HepG2 (cell line): Measurements from ENCODE around the gene SSTR5. TPM values are rescaled to one million over a fixed set of nuclear protein-coding genes. Genes with fewer than 3 reads are reported as not detected.

ENCODE experiments used
- ATAC-seq: fragments of 200-7000 bp; cut with Tn5 transposase; 3 replicates; pipeline ENCODE4 v1.9.1; 2020; ENCODE audit warnings: mild to moderate bottlenecking, moderate library complexity
- BruUV-seq: library from RNA; stranded (reverse); fragments of 400-500 nt; replicated peaks from 2 replicates; lab custom pipeline; 2021; lab: Mats Ljungman, UMichigan
- CTCF ChIA-PET: fragments of 300-600 bp; formaldehyde crosslinking; extraction: SDS; loops from one replicate; lab custom pipeline; 2021; ENCODE audit warnings: low total read pairs, inconsistent platforms, low intra/inter-chr PET ratio; lab: Yijun Ruan, JAX
- POLR2A ChIA-PET: fragments of 350-600 bp; sonication (Branson Sonifier 250); formaldehyde crosslinking; loops from one replicate; lab custom pipeline; 2020; ENCODE audit warnings: antibody characterized with exemption, inconsistent platforms; lab: Yijun Ruan, JAX
- DNase-seq: peaks from one replicate; pipeline ENCODE4 v3.0.0-alpha.2; 2015; ENCODE audit warnings: low spot score
- FAIRE-seq: peaks from 3 replicates; lab custom pipeline; 2011; peaks lifted over from hg19 to GRCh38; lab: Jason Lieb, UNC
- H2AFZ ChIP-seq: one replicate; pipeline ENCODE4 v1.6.1; 2011; ENCODE audit warnings: low read length, inconsistent platforms
- H3K27ac ChIP-seq: fragments of 300-600 bp; 3 replicates; pipeline ENCODE4 v1.8.0; 2011; ENCODE audit warnings: mixed run types, mild to moderate bottlenecking, mixed read lengths, low read length, inconsistent platforms; ENCODE audit not compliant: insufficient read depth; ENCODE audit errors: extremely low read length
- H3K27me3 ChIP-seq, 2 experiments: fragments of 200-600 bp in 1 of 2; 2 replicates in 1 of 2; 3 replicates in 1 of 2; pipeline versions ENCODE4 v1.6.0 to v1.8.0; 2011; ENCODE audit warnings: low read length in 2 of 2, mild to moderate bottlenecking in 2 of 2, moderate library complexity in 2 of 2, inconsistent platforms in 1 of 2; ENCODE audit not compliant: insufficient read depth in 2 of 2, control insufficient read depth in 1 of 2
- H3K36me3 ChIP-seq, 2 experiments: fragments of 200-600 bp in 1 of 2; replicated peaks in 1 of 2; 2 replicates in 1 of 2; 3 replicates in 1 of 2; pipeline versions ENCODE4 v1.5.1 to v1.8.0; 2011; ENCODE audit warnings: low read length in 2 of 2, inconsistent platforms in 1 of 2; ENCODE audit not compliant: insufficient read depth in 2 of 2, control insufficient read depth in 1 of 2
- H3K4me1 ChIP-seq: 2 replicates; pipeline ENCODE4 v1.5.1; 2012; ENCODE audit warnings: low read length, inconsistent platforms; ENCODE audit not compliant: insufficient read depth
- H3K4me2 ChIP-seq: 2 replicates; pipeline ENCODE4 v1.6.0; 2011; ENCODE audit warnings: low read depth, low read length, inconsistent platforms
- H3K4me3 ChIP-seq, 3 experiments: fragments of 200-600 bp in 1 of 3; sonication (generic), shearing (Covaris generic) in 1 of 3; replicated peaks in 1 of 3; 2 replicates each; pipeline ENCODE4 v1.5.1; 2011 to 2016; ENCODE audit warnings: low read length in 3 of 3, inconsistent platforms in 2 of 3, low read depth in 2 of 3, mild to moderate bottlenecking in 2 of 3, control low read depth in 1 of 3, mixed read lengths in 1 of 3; ENCODE audit not compliant: insufficient read depth in 1 of 3
- H3K79me2 ChIP-seq: one replicate; pipeline ENCODE4 v1.6.1; 2011; ENCODE audit warnings: low read length, inconsistent platforms; ENCODE audit not compliant: insufficient read depth
- H3K9ac ChIP-seq: 2 replicates; pipeline ENCODE4 v1.6.0; 2011; ENCODE audit warnings: mild to moderate bottlenecking, low read depth, low read length, inconsistent platforms; ENCODE audit not compliant: insufficient read depth
- H3K9me3 ChIP-seq: 2 replicates; pipeline ENCODE4 v1.5.1; 2012; ENCODE audit warnings: mild to moderate bottlenecking, low read length
- H4K20me1 ChIP-seq: 2 replicates; pipeline ENCODE4 v1.6.0; 2011; ENCODE audit warnings: inconsistent platforms, mild to moderate bottlenecking, low read length, moderate library complexity; ENCODE audit not compliant: insufficient read depth
- CC2D1A ChIP-seq: sonication (generic); formaldehyde crosslinking; IDR thresholded peaks from 2 replicates; pipeline ENCODE4 v1.8.1; 2023; ENCODE audit warnings: mild to moderate bottlenecking, missing genetic modification reagents
- ETV5 ChIP-seq: IDR thresholded peaks from 2 replicates; pipeline ENCODE4 v1.6.1; 2018; ENCODE audit warnings: missing biosample characterization, missing genetic modification reagents, inconsistent platforms, borderline replicate concordance
- EZH2 ChIP-seq: conservative IDR thresholded peaks from 2 replicates; pipeline ENCODE4 v1.6.1; 2012; ENCODE audit warnings: mild to moderate bottlenecking, low read depth, low read length, moderate library complexity
- GABPA ChIP-seq, 2 experiments: IDR thresholded peaks; 2 replicates each; pipeline ENCODE4 v1.6.1; 2011 to 2016; ENCODE audit warnings: low read depth in 2 of 2, low read length in 1 of 2, missing biosample characterization in 1 of 2, missing genetic modification characterization in 1 of 2
- HDAC1 ChIP-seq: sonication (generic); formaldehyde crosslinking; IDR thresholded peaks from 2 replicates; pipeline ENCODE4 v1.5.1; 2020; ENCODE audit warnings: mild to moderate bottlenecking, missing genetic modification reagents
- HNF4A ChIP-seq: sonication (generic); formaldehyde crosslinking; IDR thresholded peaks from 2 replicates; pipeline ENCODE4 v1.4.0; 2020; ENCODE audit warnings: missing genetic modification reagents
- LCORL ChIP-seq, 2 experiments: fragments of 450-650 bp in 1 of 2; sonication (generic) in 1 of 2; formaldehyde crosslinking in 1 of 2; IDR thresholded peaks; 2 replicates each; pipeline versions ENCODE4 v1.5.0 to v1.6.1; 2017 to 2020; ENCODE audit warnings: antibody characterized with exemption in 1 of 2, missing genetic modification reagents in 1 of 2
- MEF2D ChIP-seq: sonication (generic); formaldehyde crosslinking; IDR thresholded peaks from 2 replicates; pipeline ENCODE4 v1.5.1; 2020; ENCODE audit warnings: mild to moderate bottlenecking, missing genetic modification reagents
- MTF2 ChIP-seq: sonication (generic); formaldehyde crosslinking; IDR thresholded peaks from 2 replicates; pipeline ENCODE4 v1.5.0; 2020; ENCODE audit warnings: missing genetic modification reagents, borderline replicate concordance
- PAXIP1 ChIP-seq: sonication (generic); formaldehyde crosslinking; conservative IDR thresholded peaks from 2 replicates; pipeline ENCODE4 v1.4.0; 2020; ENCODE audit warnings: mild to moderate bottlenecking, missing genetic modification reagents, moderate library complexity
- POLR2AphosphoS2 ChIP-seq: IDR thresholded peaks from 2 replicates; pipeline ENCODE4 v1.6.1; 2011; ENCODE audit warnings: low read depth, low read length, improper control_type of control experiment
- SRF ChIP-seq: IDR thresholded peaks from 2 replicates; pipeline ENCODE4 v1.6.1; 2011; ENCODE audit warnings: mild to moderate bottlenecking, low read depth, low read length, moderate library complexity
- ZBTB7A ChIP-seq: sonication (generic); formaldehyde crosslinking; IDR thresholded peaks from 2 replicates; pipeline ENCODE4 v1.8.0; 2022; ENCODE audit warnings: mild to moderate bottlenecking, missing genetic modification reagents
- ZNF558 ChIP-seq: sonication (generic); formaldehyde crosslinking; IDR thresholded peaks from 2 replicates; pipeline ENCODE4 v1.9.0; 2022; ENCODE audit warnings: mild to moderate bottlenecking, missing genetic modification reagents, borderline replicate concordance
- ZNF687 ChIP-seq: sonication (generic); formaldehyde crosslinking; IDR thresholded peaks from 2 replicates; pipeline ENCODE4 v1.5.1; 2020; ENCODE audit warnings: mild to moderate bottlenecking, missing genetic modification reagents, moderate library complexity
- ZSCAN20 ChIP-seq: sonication (generic); formaldehyde crosslinking; IDR thresholded peaks from 2 replicates; pipeline ENCODE4 v1.4.0; 2020; ENCODE audit warnings: missing genetic modification reagents, mild to moderate bottlenecking, borderline replicate concordance
- WGBS: methylation state at CpG from one replicate; pipeline ENCODE4 v1.1.6; 2017; ENCODE audit warnings: low lambda C conversion rate; 5-methylcytosine and 5-hydroxymethylcytosine counted together
- in situ Hi-C: cut with HindIII; loops from 2 replicates; pipeline ENCODE4 v1.10.0; 2017; ENCODE audit warnings: low pct_unique_long_range_greater_than_20kb; ENCODE audit not compliant: extremely low pct_ligation_motif_present
- intact Hi-C: fragments of 100-400 bp; cut with micrococcal nuclease; formaldehyde crosslinking; loops from one replicate; pipeline ENCODE4 v1.10.0; 2022; ENCODE audit not compliant: unreplicated experiment
- polyA plus RNA-seq, 8 experiments: library from polyadenylated mRNA; depleted of rRNA in 3 of 8; stranded (reverse) in 7 of 8; unstranded in 1 of 8; fragments of >200 nt; fragmentation: Illumina TruSeq in 4 of 8; extraction: Trizol in 4 of 8; gene quantifications; 2 replicates each; pipeline versions ENCODE4 v1.2.1 to v1.2.3, GENCODE V29; 2011 to 2016; ENCODE audit warnings: low read depth in 4 of 8, missing spikeins in 1 of 8, mixed read lengths in 1 of 8; ENCODE audit not compliant: insufficient read depth in 1 of 8
- total RNA-seq, 5 experiments: library from RNA; depleted of rRNA; stranded (reverse); fragments of >200 nt; fragmentation: Illumina TruSeq; extraction: Trizol; gene quantifications; 2 replicates each; pipeline ENCODE4 v1.2.3, GENCODE V29; 2016; ENCODE audit warnings: low read depth in 1 of 5

The SSTR5 gene
- total and polyA plus RNA-seq, 2 of the 13 experiments (the other 11 are each of a cell fraction or from before 2014, with no cell fraction given): 0.20 to 0.49 TPM

DNA sequence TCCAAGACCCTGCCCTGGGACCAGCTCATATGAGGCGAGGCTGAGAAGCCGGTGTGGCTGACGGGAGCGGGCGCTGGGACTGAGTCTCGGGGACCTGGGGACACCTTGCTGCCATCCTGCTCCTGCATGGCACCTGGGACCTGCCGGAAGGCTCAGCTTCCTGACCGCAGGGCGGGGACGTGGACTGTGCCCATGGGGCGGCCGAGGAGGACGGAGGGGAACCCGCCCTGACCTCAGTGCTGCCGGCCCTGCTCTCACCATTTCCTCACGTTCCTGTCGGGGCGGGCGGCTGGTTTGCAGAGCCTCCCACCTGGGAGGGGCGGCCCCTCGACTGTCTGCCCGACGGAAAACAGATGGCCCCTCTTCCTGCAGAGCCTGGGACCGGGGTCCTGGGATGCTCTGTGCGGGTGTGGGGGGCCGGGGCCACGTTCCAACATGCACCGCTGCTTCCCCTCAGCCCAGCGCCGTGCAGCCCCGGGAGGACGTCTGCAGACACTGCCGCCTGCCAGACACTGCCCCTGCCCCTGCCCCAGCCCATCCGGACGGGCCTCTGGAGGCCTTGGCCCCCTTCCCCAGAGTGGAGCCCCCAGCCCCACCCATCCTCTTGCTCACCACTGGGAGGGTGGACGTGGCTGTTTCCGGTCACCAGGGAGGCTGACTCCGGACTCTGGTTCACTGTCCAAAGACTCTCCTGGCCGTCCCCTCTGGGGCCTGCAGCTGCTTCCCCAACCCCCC, 43.9 kb upstream of the SSTR5 start:
- Histone ChIP-seq H3K36me3 (no peaks in the 10 kb centered on the region), H3K79me2 (no peaks in the 10 kb centered on the region), H3K9ac (no peak overlapping the region), H4K20me1 (no peaks in the 10 kb centered on the region), H3K27me3 (peaks cover 17 to 79% of the 10 kb centered on the region in 2 experiments), H3K4me3 (peak overlapping the region in 1 of 3 experiments; percentile 37; a peak in 1 of 6 replicates), H3K27ac (no peak overlapping the region), H3K4me1 (peaks cover 10% of the 10 kb centered on the region), H3K9me3 (peaks cover 10% of the 10 kb centered on the region; the same call in 1 of the 2 replicates), H3K4me2 (peak overlapping the region; percentile 27; the same call in 1 of the 2 replicates), H2AFZ (no peak overlapping the region)
- in situ Hi-C loops: no loop called here
- POLR2A ChIA-PET: no interaction called here
- no peak for FAIRE-seq
- DNase-seq: no peak
- intact Hi-C loops: no loop called here
- BruUV-seq: no TSS peak
- CTCF ChIA-PET: no interaction called here
- peak; percentile 43 for ATAC-seq
- no CpG with 5 or more reads among the region's 39 CpGs for WGBS
- TF ChIP-seq ZNF687: peak; percentile 39
- TF ChIP-seq LCORL (IDR thresholded peaks at IDR 0.05): no peak
- TF ChIP-seq LCORL (CRISPR knock-in tag; IDR thresholded peaks at IDR 0.05): 0 out of 2 replicates have a peak, but pooled peaks have one; percentile 26
- no peak for TF ChIP-seq POLR2AphosphoS2
- peak; percentile 46; the same call in 1 of the 2 replicates for TF ChIP-seq EZH2
- no peak for TF ChIP-seq ZSCAN20 (CRISPR knock-in tag)
- TF ChIP-seq HDAC1 (CRISPR knock-in tag): no peak
- TF ChIP-seq GABPA (IDR thresholded peaks at IDR 0.05; ENCODE audit: low read depth, low read length): no peak
- peak; percentile 22; the same call in 1 of the 2 replicates for TF ChIP-seq GABPA (CRISPR knock-in tag; IDR thresholded peaks at IDR 0.05; ENCODE audit: low read depth)
- TF ChIP-seq MEF2D (CRISPR knock-in tag): no peak
- TF ChIP-seq ZNF558 (CRISPR knock-in tag): no peak
- TF ChIP-seq ZBTB7A (CRISPR knock-in tag): 0 out of 2 replicates have a peak, but pooled peaks have one; percentile 35
- TF ChIP-seq PAXIP1 (CRISPR knock-in tag): peak; percentile 31; the same call in 1 of the 2 replicates
- TF ChIP-seq MTF2: peak; percentile 89; the same call in 1 of the 2 replicates
- TF ChIP-seq CC2D1A (CRISPR knock-in tag): no peak
- peak; percentile 15; the same call in 1 of the 2 replicates for TF ChIP-seq HNF4A (CRISPR knock-in tag)
- no peak for TF ChIP-seq SRF
- TF ChIP-seq ETV5 (CRISPR knock-in tag): peak; percentile 51; the same call in 1 of the 2 replicates
